ENCODE data around the gene FOXD1. TPM values are rescaled to one million over a fixed set of nuclear protein-coding genes. Genes with fewer than 3 reads are reported as not detected.

FOXD1 gene
- total RNA-seq, 5 donors from 2014 or later (not counting 1 experiment from before 2014, with no cell fraction given): 0.20 to 0.68 (median 0.39) TPM; not detected in 2

GRCh38 chr5:73485715-73486114, 37.1 kb upstream of the FOXD1 start:
- ChIA-PET POLR2A (no interaction called here), CTCF (no interaction called here)
- H3K9me3 ChIP-seq: no peaks in the 10 kb centered on the region
- no peaks in the 10 kb centered on the region for H3K36me3 ChIP-seq (ENCODE audit: control insufficient read depth in 2 of 2, extremely low read depth in 1 of 2, insufficient read depth in 1 of 2, low read length in 1 of 2)
- Mint-ChIP-seq H3K4me3 (no peak overlapping the region), H3K4me1 (no peaks in the 10 kb centered on the region), H3K36me3 (no peaks in the 10 kb centered on the region), H3K9me3 (no peaks in the 10 kb centered on the region), H3K27ac (no peak overlapping the region), H3K27me3 (peaks cover 24 to 44% of the 10 kb centered on the region in 2 donors)
- H3K27me3 ChIP-seq (replicated peaks in 1 of 2; ENCODE audit: control insufficient read depth in 2 of 2, extremely low read depth in 1 of 2, insufficient read depth in 2 of 2, low read length in 1 of 2): peaks cover 0 to 3% of the 10 kb centered on the region in 2 experiments
- H3K27ac ChIP-seq (ENCODE audit: low read length): no peak overlapping the region
- H3K4me3 ChIP-seq (ENCODE audit: control insufficient read depth in 1 of 2, extremely low read depth in 1 of 2, low read length in 1 of 2): no peak overlapping the region
- DNase-seq (no peak), ATAC-seq (replicated peaks in 1 of 4) (no peak)
- 93% methylated on average over 2 of the region's 3 CpGs for WGBS (ENCODE audit: insufficient coverage)
- H3K4me1 ChIP-seq (ENCODE audit: control insufficient read depth in 1 of 2, extremely low read depth in 1 of 2, insufficient read depth in 2 of 2, low read length in 2 of 2): no peaks in the 10 kb centered on the region

- no peaks in the 10 kb centered on the region for H3K36me3 Mint-ChIP-seq
- no peaks in the 10 kb centered on the region for H3K9me3 Mint-ChIP-seq
- Histone ChIP-seq H3K27ac (ENCODE audit: low read length) (no peak overlapping the region), H3K9me3 (no peaks in the 10 kb centered on the region), H3K4me1 (ENCODE audit: control insufficient read depth in 1 of 2, extremely low read depth in 1 of 2, insufficient read depth in 2 of 2, low read length in 2 of 2) (no peaks in the 10 kb centered on the region), H3K4me3 (ENCODE audit: control insufficient read depth in 1 of 2, extremely low read depth in 1 of 2, low read length in 1 of 2) (no peak overlapping the region), H3K36me3 (ENCODE audit: control insufficient read depth in 2 of 2, extremely low read depth in 1 of 2, insufficient read depth in 1 of 2, low read length in 1 of 2) (no peaks in the 10 kb centered on the region), H3K27me3 (replicated peaks in 1 of 2; ENCODE audit: control insufficient read depth in 2 of 2, extremely low read depth in 1 of 2, insufficient read depth in 2 of 2, low read length in 1 of 2) (no peaks in the 10 kb centered on the region)
- H3K4me3 Mint-ChIP-seq: no peak overlapping the region
- DNase-seq: no peak
- no peak overlapping the region for H3K27ac Mint-ChIP-seq
- ATAC-seq (replicated peaks in 1 of 4): no peak
- H3K27me3 Mint-ChIP-seq: peaks cover 25 to 50% of the 10 kb centered on the region in 2 donors
- WGBS (ENCODE audit: insufficient coverage): no CpG with 5 or more reads among the region's 1 CpG
- no peaks in the 10 kb centered on the region for H3K4me1 Mint-ChIP-seq
- ChIA-PET CTCF (no interaction called here), POLR2A (no interaction called here)
Measured at GRCh38 chr5:73484511-73484910, 35.9 kb upstream of the FOXD1 start.

- Mint-ChIP-seq H3K9me3 (no peaks in the 10 kb centered on the region), H3K27me3 (peaks cover 26 to 48% of the 10 kb centered on the region in 2 donors), H3K36me3 (no peaks in the 10 kb centered on the region), H3K27ac (no peak overlapping the region), H3K4me3 (no peak overlapping the region), H3K4me1 (no peaks in the 10 kb centered on the region)
- no peak overlapping the region for H3K4me3 ChIP-seq (ENCODE audit: control insufficient read depth in 1 of 2, extremely low read depth in 1 of 2, low read length in 1 of 2)
- no peak for DNase-seq
- no peak overlapping the region for H3K27ac ChIP-seq (ENCODE audit: low read length)
- H3K9me3 ChIP-seq: no peaks in the 10 kb centered on the region
- no peaks in the 10 kb centered on the region for H3K4me1 ChIP-seq (ENCODE audit: control insufficient read depth in 1 of 2, extremely low read depth in 1 of 2, insufficient read depth in 2 of 2, low read length in 2 of 2)
- ATAC-seq (replicated peaks in 1 of 4): no peak
- CTCF ChIA-PET: no interaction called here
- no CpG with 5 or more reads among the region's 4 CpGs for WGBS (ENCODE audit: insufficient coverage)
- no peaks in the 10 kb centered on the region for H3K36me3 ChIP-seq (ENCODE audit: control insufficient read depth in 2 of 2, extremely low read depth in 1 of 2, insufficient read depth in 1 of 2, low read length in 1 of 2)
- H3K27me3 ChIP-seq (replicated peaks in 1 of 2; ENCODE audit: control insufficient read depth in 2 of 2, extremely low read depth in 1 of 2, insufficient read depth in 2 of 2, low read length in 1 of 2): peaks cover 0 to 4% of the 10 kb centered on the region in 2 experiments
- POLR2A ChIA-PET: no interaction called here
Measured at GRCh38 chr5:73483676-73484075, 35.1 kb upstream of the FOXD1 start.

- H3K4me1 Mint-ChIP-seq: no peaks in the 10 kb centered on the region
- H3K9me3 Mint-ChIP-seq: no peaks in the 10 kb centered on the region
- H3K27ac Mint-ChIP-seq: no peak overlapping the region
- peaks cover 0 to 12% of the 10 kb centered on the region in 2 experiments for H3K27me3 ChIP-seq (replicated peaks in 1 of 2; ENCODE audit: control insufficient read depth in 2 of 2, extremely low read depth in 1 of 2, insufficient read depth in 2 of 2, low read length in 1 of 2)
- no peak for ATAC-seq (replicated peaks in 1 of 4)
- no peak for DNase-seq
- peaks cover 31 to 48% of the 10 kb centered on the region in 2 donors for H3K27me3 Mint-ChIP-seq
- no peaks in the 10 kb centered on the region for H3K9me3 ChIP-seq
- CTCF ChIA-PET: no interaction called here
- no peaks in the 10 kb centered on the region for H3K36me3 Mint-ChIP-seq
- no peaks in the 10 kb centered on the region for H3K4me1 ChIP-seq (ENCODE audit: control insufficient read depth in 1 of 2, extremely low read depth in 1 of 2, insufficient read depth in 2 of 2, low read length in 2 of 2)
- H3K4me3 Mint-ChIP-seq: no peak overlapping the region
- no peak overlapping the region for H3K4me3 ChIP-seq (ENCODE audit: control insufficient read depth in 1 of 2, extremely low read depth in 1 of 2, low read length in 1 of 2)
- WGBS (ENCODE audit: insufficient coverage): 76% methylated on average over 3 of the region's 4 CpGs
- no peaks in the 10 kb centered on the region for H3K36me3 ChIP-seq (ENCODE audit: control insufficient read depth in 2 of 2, extremely low read depth in 1 of 2, insufficient read depth in 1 of 2, low read length in 1 of 2)
- POLR2A ChIA-PET: no interaction called here
- H3K27ac ChIP-seq (ENCODE audit: low read length): no peak overlapping the region
Measured at GRCh38 chr5:73482383-73483136, 34.0 kb upstream of the FOXD1 start.

- Mint-ChIP-seq H3K9me3 (no peaks in the 10 kb centered on the region), H3K27ac (no peak overlapping the region), H3K4me1 (no peaks in the 10 kb centered on the region), H3K36me3 (no peaks in the 10 kb centered on the region), H3K4me3 (no peak overlapping the region), H3K27me3 (peaks cover 22 to 32% of the 10 kb centered on the region in 2 donors)
- Histone ChIP-seq H3K27ac (ENCODE audit: low read length) (no peak overlapping the region), H3K4me1 (ENCODE audit: control insufficient read depth in 1 of 2, extremely low read depth in 1 of 2, insufficient read depth in 2 of 2, low read length in 2 of 2) (no peaks in the 10 kb centered on the region), H3K4me3 (ENCODE audit: control insufficient read depth in 1 of 2, extremely low read depth in 1 of 2, low read length in 1 of 2) (no peak overlapping the region), H3K36me3 (ENCODE audit: control insufficient read depth in 2 of 2, extremely low read depth in 1 of 2, insufficient read depth in 1 of 2, low read length in 1 of 2) (no peaks in the 10 kb centered on the region), H3K27me3 (replicated peaks in 1 of 2; ENCODE audit: control insufficient read depth in 2 of 2, extremely low read depth in 1 of 2, insufficient read depth in 2 of 2, low read length in 1 of 2) (peaks cover 5 to 17% of the 10 kb centered on the region in 2 experiments), H3K9me3 (no peaks in the 10 kb centered on the region)
- ChIA-PET CTCF (no interaction called here), POLR2A (no interaction called here)
- no CpG with 5 or more reads among the region's 1 CpG for WGBS (ENCODE audit: insufficient coverage)
- ATAC-seq (replicated peaks in 1 of 4): no peak
- DNase-seq: no peak
Measured at GRCh38 chr5:73480500-73480899, 31.9 kb upstream of the FOXD1 start.

GRCh38 chr5:73472116-73472515, 23.5 kb upstream of the FOXD1 start:
- Histone ChIP-seq H3K4me3 (ENCODE audit: control insufficient read depth in 1 of 2, extremely low read depth in 1 of 2, low read length in 1 of 2) (no peak overlapping the region), H3K4me1 (ENCODE audit: control insufficient read depth in 1 of 2, extremely low read depth in 1 of 2, insufficient read depth in 2 of 2, low read length in 2 of 2) (no peaks in the 10 kb centered on the region), H3K27ac (ENCODE audit: low read length) (no peak overlapping the region), H3K27me3 (replicated peaks in 1 of 2; ENCODE audit: control insufficient read depth in 2 of 2, extremely low read depth in 1 of 2, insufficient read depth in 2 of 2, low read length in 1 of 2) (peaks cover 5 to 7% of the 10 kb centered on the region in 2 experiments), H3K36me3 (ENCODE audit: control insufficient read depth in 2 of 2, extremely low read depth in 1 of 2, insufficient read depth in 1 of 2, low read length in 1 of 2) (no peaks in the 10 kb centered on the region), H3K9me3 (no peaks in the 10 kb centered on the region)
- Mint-ChIP-seq H3K27ac (no peak overlapping the region), H3K4me3 (no peak overlapping the region), H3K36me3 (no peaks in the 10 kb centered on the region), H3K27me3 (peaks cover 15 to 29% of the 10 kb centered on the region in 2 donors), H3K9me3 (no peaks in the 10 kb centered on the region), H3K4me1 (no peaks in the 10 kb centered on the region)
- POLR2A ChIA-PET: no interaction called here
- WGBS (ENCODE audit: insufficient coverage): 0% methylated on average over 1 of the region's 3 CpGs
- CTCF ChIA-PET: interaction anchor here in 1 of 2 donors (0.6 kb wide), 1 partner anchor 388 kb away, joined by 8 read pairs; no protein-coding TSS in a partner anchor
- DNase-seq: no peak
- ATAC-seq (replicated peaks in 1 of 4): no peak
